GM21526 (cell line): ENCODE measurements around the gene MBD1.
"Not testable (repeated sequence)": the region's sequence is repeated elsewhere in the genome, so short reads cannot be mapped to it uniquely, and the experiment has no call there.

Experiments used
- ATAC-seq: cut with Tn5 transposase; IDR thresholded peaks from one replicate; pipeline ENCODE4 v1.9.1; 2021; ENCODE audit warnings: moderate library complexity; ENCODE audit not compliant: unreplicated experiment, low FRiP score

Gene MBD1

GRCh38 chr18:50297621-50298442 lies 16.5 kb upstream of the MBD1 start:
- ATAC-seq, result peak; percentile 97

GRCh38 chr18:50293039-50293438 lies 11.7 kb upstream of the MBD1 start:
- ATAC-seq, result no peak

GRCh38 chr18:50289108-50289443 lies 7.8 kb upstream of the MBD1 start:
- ATAC-seq, result no peak

GRCh38 chr18:50288348-50289107 lies 7.2 kb upstream of the MBD1 start:
- ATAC-seq, result not testable (repeated sequence)

- ATAC-seq, result peak; percentile 84
These were observed 6.4 kb upstream of the MBD1 start, which contains the start of gene CXXC1 for GRCh38 chr18:50287441-50288347. Gene CXXC1, minus strand, starts transcription at chr18:50287692. Its CDS starts 103 bp downstream, at chr18:50287589.

GRCh38 chr18:50287028-50287440 lies 5.7 kb upstream of the MBD1 start:
- no peak for ATAC-seq

GRCh38 chr18:50286391-50287027 lies 5.2 kb upstream of the MBD1 start:
- ATAC-seq, result no peak

GRCh38 chr18:50285631-50286321 lies 4.5 kb upstream of the MBD1 start:
- ATAC-seq, result no peak

- ATAC-seq, result no peak
These were observed 3.7 kb upstream of the MBD1 start for GRCh38 chr18:50285071-50285470.

- no peak for ATAC-seq
These were observed 3.0 kb upstream of the MBD1 start for GRCh38 chr18:50284255-50284885.

GRCh38 chr18:50283469-50284209 lies 2.3 kb upstream of the MBD1 start:
- ATAC-seq, result no peak

- ATAC-seq, result no peak
These were observed 1.4 kb upstream of the MBD1 start for GRCh38 chr18:50282521-50283335.

GRCh38 chr18:50281972-50282520 lies 723 bp upstream of the MBD1 start:
- ATAC-seq, result no peak

GRCh38 chr18:50280707-50281294 lies 522 bp downstream of the MBD1 start:
- ATAC-seq, result no peak

GRCh38 chr18:50279752-50280151 lies 1.6 kb downstream of the MBD1 start:
- ATAC-seq, result no peak

GRCh38 chr18:50277942-50278341 lies 3.4 kb downstream of the MBD1 start:
- ATAC-seq, result no peak

- ATAC-seq, result no peak
These were observed 4.9 kb downstream of the MBD1 start for GRCh38 chr18:50276452-50276851.
